Measurements from ENCODE around the gene PTPRM.

DNA sequence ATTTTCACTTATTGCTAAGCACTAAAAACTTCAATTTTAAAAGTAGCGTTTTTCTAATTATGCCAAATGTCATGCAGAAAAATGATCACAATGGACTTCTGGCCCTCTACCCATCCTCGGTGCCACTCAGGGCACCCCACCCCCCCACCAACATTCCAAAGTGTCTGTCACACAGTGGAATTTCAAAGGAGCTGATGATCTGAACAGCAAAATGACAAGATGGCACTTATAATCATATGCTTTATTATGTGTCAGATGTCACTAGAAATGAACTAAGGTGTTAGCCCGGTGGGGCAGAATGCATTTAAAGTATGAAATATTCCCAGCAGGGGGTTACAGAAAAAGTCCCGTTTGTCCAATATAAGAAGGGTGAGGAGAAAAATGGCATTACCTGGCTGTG is 681.5 kb downstream of the PTPRM start:
- no peak for TF ChIP-seq SIN3A (IDR thresholded peaks at IDR 0.05; ENCODE audit: borderline replicate concordance, insufficient read depth, low read depth, low read length)
- TF ChIP-seq, protein P1, sequence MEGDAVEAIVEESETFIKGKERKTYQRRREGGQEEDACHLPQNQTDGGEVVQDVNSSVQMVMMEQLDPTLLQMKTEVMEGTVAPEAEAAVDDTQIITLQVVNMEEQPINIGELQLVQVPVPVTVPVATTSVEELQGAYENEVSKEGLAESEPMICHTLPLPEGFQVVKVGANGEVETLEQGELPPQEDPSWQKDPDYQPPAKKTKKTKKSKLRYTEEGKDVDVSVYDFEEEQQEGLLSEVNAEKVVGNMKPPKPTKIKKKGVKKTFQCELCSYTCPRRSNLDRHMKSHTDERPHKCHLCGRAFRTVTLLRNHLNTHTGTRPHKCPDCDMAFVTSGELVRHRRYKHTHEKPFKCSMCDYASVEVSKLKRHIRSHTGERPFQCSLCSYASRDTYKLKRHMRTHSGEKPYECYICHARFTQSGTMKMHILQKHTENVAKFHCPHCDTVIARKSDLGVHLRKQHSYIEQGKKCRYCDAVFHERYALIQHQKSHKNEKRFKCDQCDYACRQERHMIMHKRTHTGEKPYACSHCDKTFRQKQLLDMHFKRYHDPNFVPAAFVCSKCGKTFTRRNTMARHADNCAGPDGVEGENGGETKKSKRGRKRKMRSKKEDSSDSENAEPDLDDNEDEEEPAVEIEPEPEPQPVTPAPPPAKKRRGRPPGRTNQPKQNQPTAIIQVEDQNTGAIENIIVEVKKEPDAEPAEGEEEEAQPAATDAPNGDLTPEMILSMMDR (IDR thresholded peaks at IDR 0.05) = no peak

Data from Panc1 (cell line).